Activated naive CD4-positive, alpha-beta T cell treated with anti-CD3 and anti-CD28 coated beads, Interleukin-2, amount 50 U/mL, for 16 hours (primary cell): ENCODE data around the gene SMARCA1.
A peak's percentile ranks its signal among the peaks of the same experiment; 100 is the strongest.
"Not testable (repeated sequence)": the region's sequence is repeated elsewhere in the genome, so short reads cannot be mapped to it uniquely, and the experiment has no call there.

Experiments
- DNase-seq: peaks from one replicate; pipeline ENCODE4 v3.0.0-alpha.2; 2020

The SMARCA1 gene, protein sequence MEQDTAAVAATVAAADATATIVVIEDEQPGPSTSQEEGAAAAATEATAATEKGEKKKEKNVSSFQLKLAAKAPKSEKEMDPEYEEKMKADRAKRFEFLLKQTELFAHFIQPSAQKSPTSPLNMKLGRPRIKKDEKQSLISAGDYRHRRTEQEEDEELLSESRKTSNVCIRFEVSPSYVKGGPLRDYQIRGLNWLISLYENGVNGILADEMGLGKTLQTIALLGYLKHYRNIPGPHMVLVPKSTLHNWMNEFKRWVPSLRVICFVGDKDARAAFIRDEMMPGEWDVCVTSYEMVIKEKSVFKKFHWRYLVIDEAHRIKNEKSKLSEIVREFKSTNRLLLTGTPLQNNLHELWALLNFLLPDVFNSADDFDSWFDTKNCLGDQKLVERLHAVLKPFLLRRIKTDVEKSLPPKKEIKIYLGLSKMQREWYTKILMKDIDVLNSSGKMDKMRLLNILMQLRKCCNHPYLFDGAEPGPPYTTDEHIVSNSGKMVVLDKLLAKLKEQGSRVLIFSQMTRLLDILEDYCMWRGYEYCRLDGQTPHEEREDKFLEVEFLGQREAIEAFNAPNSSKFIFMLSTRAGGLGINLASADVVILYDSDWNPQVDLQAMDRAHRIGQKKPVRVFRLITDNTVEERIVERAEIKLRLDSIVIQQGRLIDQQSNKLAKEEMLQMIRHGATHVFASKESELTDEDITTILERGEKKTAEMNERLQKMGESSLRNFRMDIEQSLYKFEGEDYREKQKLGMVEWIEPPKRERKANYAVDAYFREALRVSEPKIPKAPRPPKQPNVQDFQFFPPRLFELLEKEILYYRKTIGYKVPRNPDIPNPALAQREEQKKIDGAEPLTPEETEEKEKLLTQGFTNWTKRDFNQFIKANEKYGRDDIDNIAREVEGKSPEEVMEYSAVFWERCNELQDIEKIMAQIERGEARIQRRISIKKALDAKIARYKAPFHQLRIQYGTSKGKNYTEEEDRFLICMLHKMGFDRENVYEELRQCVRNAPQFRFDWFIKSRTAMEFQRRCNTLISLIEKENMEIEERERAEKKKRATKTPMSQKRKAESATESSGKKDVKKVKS

DNA sequence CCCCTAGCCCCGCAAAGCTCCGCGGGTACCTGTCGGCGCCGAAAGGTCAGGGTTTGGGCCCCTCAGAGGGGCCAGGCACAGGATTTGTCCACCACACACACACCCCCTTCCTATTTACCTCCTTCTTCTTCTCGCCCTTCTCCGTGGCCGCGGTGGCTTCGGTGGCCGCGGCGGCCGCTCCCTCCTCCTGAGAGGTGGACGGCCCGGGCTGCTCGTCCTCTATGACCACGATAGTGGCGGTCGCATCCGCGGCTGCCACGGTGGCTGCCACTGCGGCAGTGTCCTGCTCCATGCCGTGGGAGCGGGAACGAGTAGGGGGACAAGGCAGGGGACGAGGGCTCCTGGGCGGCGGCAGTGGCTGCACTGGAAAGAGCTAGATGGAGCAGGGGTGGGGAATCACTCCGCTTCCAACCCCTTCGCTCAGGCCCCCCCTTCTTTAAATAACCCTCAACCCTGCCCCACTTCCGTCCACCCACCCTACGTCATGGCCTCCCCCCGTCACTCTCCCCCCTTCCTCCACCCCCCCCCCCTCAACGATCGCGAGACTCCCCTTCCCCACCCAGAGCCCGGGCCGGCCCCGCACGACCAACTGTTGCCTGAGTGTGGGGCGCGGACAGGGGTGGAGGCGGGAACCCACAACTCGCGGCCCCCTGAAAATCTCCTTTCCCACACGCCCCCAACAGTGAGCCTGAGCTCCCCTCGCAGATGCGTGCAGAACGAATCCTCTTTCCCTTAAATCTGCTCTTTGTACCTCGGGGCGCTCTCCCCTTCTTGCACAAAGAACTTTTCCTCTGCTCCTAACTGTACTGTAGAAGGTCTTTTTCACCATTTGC is at the start of gene SMARCA1:
Gene SMARCA1 (minus strand): TSS at position 412 of the 833 bp plus-strand sequence. CDS start 120 bp downstream, at position 292.
- DNase-seq: no peak

DNA sequence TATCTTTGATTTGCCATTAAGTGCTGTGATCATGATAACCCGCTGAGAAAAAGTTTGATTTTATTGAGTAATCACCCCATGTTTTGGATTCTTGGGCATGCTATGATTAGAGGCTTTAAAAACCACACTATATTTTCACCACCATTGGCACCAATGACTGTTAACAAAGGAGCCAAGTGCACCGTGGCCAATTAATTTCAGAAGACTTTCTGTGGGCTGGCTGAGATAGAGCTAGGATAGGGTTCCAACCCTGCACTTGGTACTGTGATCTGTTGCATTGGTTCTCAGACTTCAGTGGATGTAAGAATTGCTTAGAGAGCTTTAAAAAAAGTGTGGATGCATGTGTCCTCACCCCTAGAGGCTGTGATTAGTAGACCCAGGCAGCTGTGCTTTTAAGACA is 49.1 kb upstream of the SMARCA1 start:
- DNase-seq: no peak

DNA sequence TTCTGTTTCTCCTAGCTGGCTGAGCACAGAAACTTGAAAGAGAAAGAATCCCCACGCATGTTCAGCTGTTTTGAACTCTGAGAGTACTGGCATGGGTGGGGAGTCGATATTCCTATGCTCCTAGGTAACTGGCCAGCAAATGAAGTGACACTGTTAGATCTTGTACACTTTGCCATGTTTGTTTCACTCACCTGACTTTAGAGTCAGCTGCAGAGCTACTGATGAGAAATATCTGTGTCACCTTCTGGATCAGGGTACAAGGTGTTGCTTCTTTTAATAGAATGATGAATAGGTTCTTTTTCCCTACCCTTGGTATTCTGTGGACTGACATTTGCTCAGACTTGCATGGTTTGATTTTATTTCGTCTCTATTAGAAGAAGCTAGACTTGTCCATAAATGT is 45.1 kb upstream of the SMARCA1 start:
- no peak for DNase-seq

DNA sequence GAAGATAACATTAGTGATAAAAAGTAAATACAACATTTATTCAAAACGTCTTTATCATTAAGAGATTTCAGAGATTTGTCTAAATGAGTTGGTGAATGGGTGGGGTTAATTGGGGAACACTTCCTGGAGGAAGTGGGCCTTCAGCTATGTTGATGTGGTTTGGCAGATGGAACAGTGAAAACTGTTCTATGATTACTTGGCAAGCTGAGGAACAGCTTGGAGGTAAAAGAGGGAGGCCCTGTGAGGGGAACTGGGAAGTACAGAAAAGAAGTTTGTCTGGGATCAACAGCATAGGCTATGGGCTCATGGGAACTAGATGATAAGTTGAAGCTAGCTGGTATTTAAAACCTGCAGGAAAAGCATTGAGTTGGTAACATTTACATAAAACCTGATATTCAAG is 42.8 kb upstream of the SMARCA1 start:
- DNase-seq: no peak

DNA sequence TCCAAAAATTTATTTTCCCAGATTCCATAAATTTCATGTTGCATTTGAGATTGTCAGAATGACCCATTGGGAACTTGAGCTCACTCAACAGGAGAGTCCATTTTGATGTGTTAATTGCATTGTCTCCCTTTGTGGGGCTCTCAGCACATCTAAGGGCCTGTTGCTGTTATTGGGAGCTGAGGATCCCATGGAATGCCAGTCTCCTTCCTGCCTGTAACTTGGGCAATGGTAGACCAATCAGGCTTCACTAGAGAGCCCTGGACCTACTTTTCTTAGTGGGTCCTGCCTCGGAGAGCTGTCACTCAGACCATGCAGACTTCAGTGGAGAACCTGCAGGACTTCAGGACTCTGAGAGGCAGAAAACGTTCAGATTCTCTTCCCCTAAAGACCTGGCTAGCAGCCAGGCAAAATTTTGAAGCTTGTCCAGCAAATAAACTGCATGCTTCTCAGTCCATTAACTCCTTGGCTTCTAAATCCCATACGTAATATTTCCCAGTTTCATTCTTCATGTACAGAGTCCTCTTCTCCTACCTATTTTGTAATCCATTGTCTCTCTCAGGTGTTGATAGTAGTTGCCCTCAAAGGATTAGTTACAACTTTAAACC is 41.9 kb upstream of the SMARCA1 start:
- DNase-seq: no peak

DNA sequence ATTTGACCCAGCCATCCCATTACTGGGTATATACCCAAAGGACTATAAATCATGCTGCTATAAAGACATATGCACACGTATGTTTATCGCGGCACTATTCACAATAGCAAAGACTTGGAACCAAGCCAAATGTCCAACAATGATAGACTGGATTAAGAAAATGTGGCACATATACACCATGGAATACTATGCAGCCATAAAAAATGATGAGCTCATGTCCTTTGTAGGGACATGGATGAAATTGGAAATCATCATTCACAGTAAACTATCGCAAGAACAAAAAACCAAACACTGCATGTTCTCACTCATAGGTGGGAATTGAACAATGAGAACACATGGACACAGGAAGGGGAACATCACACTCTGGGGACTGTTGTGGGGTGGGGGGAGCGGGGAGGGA is 41.1 kb upstream of the SMARCA1 start:
- DNase-seq: not testable (repeated sequence)

DNA sequence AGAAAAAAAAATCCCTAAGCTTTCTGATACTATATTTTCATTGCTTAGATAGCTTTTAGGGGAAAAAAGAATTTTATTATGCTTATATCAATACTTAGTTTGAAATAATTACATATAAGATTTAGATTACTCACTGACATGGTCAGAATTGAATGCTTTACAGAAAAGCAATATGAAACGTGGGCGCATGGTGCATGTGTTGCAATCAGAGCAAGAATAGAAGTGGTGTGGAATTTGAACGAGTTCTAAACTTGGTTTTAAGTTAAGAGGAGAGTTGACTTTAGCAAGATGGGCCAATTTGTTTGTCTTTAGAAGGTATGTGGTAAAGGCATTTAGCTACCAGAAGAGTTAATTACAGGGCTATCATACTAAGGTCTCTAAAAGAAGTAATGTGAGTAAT is 38.2 kb upstream of the SMARCA1 start:
- no peak for DNase-seq

DNA sequence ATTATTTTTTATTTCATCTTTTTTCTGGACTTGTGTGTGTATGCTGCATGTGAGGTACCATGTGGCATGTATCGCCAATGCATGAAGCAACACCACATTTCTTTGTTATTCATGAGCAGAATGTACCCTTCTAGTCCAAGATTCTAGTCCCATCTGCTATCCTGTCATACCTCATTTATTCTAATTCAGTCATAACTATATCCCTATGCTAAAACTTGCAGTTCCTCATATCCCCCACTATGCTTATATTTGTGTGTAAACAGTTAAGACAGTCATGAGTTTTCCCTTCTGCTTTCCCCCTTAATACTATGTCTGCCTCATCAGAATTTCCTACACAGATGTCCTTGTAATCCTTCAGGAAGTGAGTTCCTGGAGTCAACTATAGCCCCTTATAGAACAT is 36.5 kb upstream of the SMARCA1 start:
- DNase-seq: no peak

DNA sequence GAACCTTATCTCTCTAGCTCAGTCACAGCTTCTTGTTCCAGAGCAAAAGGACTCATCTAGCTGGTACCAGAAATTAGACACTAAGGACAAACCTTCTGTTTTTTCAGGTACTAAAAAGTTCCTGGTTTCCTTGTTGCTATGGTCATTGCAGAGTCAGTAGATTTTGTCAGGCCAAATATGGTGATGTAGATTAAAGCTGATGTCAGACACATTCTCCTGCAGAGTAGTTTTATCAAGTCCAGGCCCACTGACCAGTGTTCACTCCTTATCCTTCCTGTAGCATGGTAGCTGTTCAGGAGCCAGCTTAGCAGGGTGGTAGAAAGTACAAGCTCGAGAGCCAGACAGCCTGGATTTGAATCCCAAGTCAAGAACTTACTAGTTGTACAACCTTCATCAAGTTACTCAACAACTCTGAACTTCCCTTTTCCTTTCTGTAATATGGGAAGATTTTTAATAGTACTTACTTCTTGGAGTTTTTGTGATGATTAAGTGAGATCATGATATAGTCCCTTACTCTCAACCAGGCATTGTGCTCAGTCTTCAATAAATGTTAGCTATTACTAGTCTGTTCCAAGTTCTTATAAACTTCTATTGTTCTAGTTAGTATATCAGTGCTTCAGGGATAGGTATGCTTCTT is 34.7 kb upstream of the SMARCA1 start:
- DNase-seq: no peak

DNA sequence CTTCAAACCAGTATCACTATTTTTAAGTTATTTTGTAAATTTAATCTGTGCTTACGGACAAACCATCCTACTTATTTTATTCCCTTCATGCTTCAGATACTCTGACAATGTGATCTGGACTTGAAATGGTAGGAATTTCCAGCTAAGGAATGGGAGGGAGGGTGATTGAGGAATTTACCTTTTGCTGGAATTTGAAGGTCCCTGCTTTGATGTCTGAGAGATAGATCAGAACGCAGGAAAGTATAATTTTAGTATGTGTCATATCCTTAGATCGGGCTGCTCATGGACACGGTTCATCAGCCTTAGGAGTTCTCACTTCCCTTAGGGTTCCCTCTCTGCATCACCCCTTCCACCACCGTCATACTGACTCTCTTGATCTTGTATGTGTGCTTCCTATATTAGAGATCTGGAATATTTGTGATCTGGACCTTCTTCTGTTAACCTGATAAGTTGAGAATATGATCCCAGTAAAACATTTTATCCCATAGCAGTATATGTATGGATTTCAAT is 33.6 kb upstream of the SMARCA1 start:
- DNase-seq: no peak

DNA sequence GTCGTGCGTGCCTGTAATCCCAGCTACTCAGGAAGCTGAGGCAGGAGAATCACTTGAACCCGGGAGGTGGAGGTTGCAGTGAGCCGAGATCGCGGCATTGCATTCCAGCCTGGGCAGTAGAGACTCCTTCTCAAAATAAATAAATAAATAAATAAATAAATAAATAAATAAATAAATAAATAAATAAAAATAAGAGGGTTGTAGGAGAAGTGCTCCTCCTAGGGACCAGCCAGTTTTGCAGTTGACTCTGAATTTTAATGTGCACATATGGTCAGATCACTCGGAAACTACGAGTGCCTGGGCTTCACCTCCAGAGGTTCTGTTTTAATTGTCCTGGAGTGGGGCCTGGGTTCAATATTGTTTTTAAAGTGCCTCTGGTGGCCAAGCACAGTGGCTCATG is 31.5 kb upstream of the SMARCA1 start:
- DNase-seq: not testable (repeated sequence)

DNA sequence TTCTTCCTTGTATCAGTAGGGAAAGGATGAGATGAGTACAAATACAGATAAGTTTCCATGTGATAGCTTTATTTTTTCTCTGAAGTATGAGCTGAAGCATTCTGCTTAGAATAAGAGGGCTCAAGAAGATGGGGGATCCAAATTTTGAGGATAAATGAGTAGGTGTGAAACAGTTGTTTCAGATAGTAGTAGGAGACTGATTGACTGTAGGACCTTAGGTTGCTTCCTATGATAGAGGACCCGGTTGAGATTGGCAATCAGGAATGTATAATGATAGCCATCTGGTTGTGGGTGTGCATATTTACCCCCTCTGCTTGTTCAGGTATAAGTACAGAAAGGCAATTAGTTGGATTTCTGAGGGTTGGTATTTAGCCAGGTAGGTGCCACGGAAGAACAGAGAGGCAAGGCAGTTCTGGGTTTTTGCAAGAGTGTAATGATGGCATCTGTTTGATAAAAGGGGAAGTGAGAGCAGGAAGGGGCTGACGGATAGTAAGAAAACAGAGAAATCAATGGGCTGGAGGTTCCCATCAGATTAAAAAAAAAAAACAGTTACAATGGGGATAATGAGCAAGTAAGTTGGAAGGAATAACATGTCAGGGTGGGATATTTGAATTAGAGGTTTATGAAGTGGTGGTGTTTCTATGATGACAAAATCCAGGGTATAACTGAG is 30.5 kb upstream of the SMARCA1 start:
- DNase-seq: no peak

DNA sequence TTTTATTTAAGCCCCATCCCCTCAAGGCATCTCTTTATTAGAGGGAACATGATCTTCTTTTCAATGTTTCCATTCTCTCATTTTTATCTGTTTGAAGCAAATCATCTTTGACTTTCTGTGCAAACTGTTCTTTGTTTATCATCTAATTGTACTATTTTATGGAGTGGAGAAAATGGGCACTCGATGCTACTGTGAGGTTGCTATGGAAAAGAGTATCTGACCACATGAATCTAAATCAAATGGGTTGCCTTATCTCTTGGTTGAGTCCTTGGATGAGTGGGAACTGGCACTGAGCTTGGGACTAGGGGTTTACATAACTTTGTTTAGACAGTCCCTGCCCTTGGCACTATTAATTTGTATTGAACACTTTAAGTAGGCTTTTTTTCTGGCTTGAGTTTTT is 25.8 kb upstream of the SMARCA1 start:
- DNase-seq: no peak

DNA sequence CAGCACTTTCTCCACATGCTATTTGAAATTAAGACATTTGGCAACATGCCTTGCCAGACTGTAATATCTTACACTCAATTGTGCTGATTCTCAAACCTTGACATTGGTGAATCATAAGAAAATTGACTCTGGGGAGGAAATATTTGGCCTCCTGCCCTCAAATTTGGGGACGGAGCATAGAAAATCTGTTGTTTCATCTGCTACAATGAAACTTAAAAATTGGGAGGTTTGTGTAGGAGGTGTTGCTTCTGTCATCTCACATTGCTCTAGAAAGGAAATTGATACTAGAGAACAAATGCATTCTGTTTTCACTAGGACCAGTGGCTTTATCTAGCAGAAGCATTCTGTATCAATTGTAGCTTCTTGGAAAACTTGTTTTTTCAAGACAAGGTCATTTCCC is 22.1 kb upstream of the SMARCA1 start:
- DNase-seq: no peak

DNA sequence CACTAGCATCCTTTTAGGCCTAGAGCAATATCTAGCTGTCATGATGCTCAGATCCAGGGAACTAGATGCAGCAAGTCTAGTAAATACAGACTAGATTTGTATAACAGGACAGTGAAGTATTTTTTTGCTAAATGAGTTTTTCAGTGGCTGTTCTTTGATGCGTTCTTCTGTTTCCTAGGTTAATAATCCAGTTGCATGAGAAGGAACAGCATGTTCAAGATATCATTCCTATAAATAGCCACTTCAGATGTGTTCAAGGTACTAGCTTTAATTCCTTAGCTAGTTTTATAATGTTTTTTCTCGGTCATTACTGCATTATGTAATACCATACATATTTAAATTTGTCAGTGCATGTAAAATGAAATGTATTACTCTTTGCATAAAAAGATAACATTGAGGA is 21.5 kb upstream of the SMARCA1 start:
- DNase-seq: no peak

DNA sequence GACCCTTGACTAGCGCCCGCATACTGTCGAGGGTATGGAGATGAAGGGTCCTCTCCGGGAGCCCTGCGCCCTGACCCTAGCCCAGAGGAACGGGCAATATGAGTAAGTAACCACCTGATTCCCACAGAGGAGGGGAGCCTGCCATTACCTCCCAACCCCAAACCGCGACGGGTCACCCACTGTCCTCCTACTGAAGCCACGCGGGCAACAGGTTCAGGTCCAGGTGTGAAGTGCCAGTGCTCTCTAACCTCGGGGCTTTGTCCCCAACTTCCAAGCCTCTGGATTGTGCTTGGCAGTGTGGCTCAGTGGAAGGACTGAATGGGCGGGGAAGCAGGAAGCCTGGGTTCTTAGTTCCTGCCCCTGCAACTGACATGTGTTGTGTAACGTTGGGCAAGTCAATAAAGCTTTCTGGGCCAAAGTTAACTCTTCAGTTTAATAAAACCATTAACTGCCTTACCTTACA is 17.5 kb upstream of the SMARCA1 start:
- peak; percentile 8 for DNase-seq

DNA sequence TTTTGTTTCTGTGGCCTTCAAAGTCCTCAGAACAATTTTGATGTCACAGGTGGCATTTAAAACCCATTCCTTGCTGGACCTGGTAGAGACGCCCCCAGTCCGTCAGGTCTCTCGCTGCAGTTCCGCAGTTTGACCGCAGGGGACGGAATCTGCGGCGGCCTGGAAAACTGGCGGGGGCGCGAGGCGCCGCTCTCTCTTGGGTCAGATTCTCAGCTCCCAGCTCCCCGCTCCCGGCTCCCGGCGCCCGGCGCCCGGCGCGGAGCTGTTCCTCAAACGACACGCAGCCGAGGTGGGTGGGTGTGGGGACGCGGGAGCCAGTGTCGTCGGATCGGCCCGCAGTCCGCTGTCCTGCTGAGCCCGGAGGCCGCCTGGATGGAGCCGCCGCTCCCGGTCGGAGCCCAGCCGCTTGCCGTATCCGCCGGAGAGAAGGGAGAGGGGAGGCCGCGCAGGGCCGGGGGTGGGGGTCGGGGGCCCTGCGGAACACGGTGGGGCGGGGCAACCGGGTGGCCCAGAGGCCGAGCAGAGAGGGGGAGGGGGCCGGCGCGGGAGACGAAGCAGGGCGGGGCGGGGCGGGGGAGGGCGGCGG is 16.9 kb upstream of the SMARCA1 start, which contains the start of gene OCRL:
Gene OCRL (plus strand): TSS at position 192 of the 586 bp plus-strand sequence. CDS start 181 bp downstream, at position 373.
- peak; percentile 54 for DNase-seq

DNA sequence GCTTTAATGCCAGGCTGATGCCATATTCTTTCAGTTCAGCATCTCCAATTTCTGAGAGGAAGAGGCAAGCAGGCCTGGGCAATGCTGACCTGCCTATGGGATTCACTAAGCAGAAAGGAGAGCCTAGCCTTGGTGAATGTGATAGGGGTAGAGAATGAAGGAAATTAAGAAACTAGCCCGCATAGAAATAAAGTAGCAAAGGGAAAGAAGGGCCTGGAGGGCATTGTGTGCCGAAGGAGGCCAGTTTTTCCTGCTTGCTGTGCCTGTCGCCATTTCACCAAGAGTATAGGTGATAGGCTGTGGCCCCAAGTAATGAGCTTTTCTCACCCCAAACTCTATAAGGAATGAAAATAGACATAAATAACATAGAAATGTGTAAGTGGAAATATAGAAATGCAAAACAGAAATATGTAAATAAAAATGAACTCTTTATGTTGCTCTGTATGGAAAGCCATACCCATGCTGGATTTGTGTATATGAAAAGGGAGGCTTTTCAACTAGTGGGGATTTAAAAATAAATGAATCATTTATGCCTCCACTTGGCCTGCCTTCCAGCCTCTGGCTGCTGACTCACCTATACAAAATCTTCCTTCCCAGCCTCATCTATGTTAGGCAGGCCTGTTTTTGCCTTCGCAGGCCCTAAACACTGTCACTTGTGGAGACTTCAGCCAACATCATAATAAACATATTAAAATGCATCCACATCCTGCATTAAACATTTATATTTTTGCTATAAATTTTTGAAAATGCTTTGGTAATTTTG is 11.7 kb upstream of the SMARCA1 start:
- DNase-seq: no peak

DNA sequence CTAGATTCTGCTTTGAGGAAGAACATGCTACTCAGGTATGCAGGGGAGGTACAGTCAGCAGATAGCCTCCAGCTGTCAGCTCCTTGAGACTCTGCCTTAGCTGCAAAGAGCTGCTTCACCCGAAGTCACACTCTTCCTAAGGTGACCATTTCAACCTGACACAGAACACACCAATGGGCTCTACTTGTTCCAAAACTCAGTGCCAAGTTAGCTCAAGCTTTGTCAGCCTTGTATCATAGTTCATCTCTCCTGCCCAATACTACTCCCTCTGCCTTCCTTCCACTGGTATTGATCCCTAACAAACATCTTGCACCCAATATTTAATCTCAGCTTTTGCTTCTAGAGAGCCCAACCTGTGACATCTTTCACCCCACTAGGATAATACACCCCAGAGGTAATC is 7.8 kb upstream of the SMARCA1 start:
- no peak for DNase-seq
